ENCODE results near the gene WDR45B.

Gene WDR45B

GRCh38 chr17:82690786-82691489, 42.7 kb upstream of the WDR45B start:
- H3K9ac ChIP-seq, result no peak overlapping the region

DNA sequence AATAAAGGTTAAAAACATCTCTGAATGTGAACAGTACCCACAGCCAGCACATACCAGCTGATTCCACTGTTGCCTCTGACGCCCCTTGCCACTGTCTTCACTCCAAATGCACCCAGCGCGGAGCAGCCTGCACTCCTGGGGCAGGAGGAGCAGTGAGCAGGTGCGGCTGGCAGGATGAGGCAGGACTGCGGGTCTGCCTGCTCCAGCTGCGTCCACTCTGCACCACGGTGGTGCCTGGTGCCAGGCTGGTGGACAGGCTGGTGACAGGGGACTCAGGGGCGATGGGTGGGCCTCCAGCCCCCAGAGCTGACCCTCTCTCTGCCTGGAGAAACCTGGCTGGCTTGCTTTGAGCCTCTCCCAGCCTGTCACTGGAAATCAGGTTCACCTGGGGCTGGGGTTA, 40.8 kb upstream of the WDR45B start:
- no peaks in the 10 kb centered on the region for H4K20me1 ChIP-seq (ENCODE audit: insufficient read depth)
- no peaks in the 10 kb centered on the region for H3K27me3 ChIP-seq (ENCODE audit: insufficient read depth, low read depth)
- TF ChIP-seq, protein P1, sequence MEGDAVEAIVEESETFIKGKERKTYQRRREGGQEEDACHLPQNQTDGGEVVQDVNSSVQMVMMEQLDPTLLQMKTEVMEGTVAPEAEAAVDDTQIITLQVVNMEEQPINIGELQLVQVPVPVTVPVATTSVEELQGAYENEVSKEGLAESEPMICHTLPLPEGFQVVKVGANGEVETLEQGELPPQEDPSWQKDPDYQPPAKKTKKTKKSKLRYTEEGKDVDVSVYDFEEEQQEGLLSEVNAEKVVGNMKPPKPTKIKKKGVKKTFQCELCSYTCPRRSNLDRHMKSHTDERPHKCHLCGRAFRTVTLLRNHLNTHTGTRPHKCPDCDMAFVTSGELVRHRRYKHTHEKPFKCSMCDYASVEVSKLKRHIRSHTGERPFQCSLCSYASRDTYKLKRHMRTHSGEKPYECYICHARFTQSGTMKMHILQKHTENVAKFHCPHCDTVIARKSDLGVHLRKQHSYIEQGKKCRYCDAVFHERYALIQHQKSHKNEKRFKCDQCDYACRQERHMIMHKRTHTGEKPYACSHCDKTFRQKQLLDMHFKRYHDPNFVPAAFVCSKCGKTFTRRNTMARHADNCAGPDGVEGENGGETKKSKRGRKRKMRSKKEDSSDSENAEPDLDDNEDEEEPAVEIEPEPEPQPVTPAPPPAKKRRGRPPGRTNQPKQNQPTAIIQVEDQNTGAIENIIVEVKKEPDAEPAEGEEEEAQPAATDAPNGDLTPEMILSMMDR (conservative IDR thresholded peaks at IDR 0.05; ENCODE audit: low read depth, low read length), result no peak
- H3K9ac ChIP-seq, result no peak overlapping the region
- H3K4me3 ChIP-seq (IDR thresholded peaks at IDR 0.05; ENCODE audit: insufficient read depth, low read depth, low read length), result no peak overlapping the region
- no peaks in the 10 kb centered on the region for H3K79me2 ChIP-seq (ENCODE audit: insufficient read depth, low read depth)
- H3K4me1 ChIP-seq (ENCODE audit: low read depth, poor library complexity, severe bottlenecking), result no peaks in the 10 kb centered on the region
- H3K4me2 ChIP-seq, result no peak overlapping the region
- no peak overlapping the region for H2AFZ ChIP-seq (ENCODE audit: low read depth)
- H3K27ac ChIP-seq, result no peak overlapping the region
- H3K36me3 ChIP-seq (ENCODE audit: insufficient read depth), result no peaks in the 10 kb centered on the region

More at GRCh38 chr17:82690786-82691489, 42.7 kb upstream of the WDR45B start:
- TF ChIP-seq, protein P1 (conservative IDR thresholded peaks at IDR 0.05; ENCODE audit: low read depth, low read length), result no peak
- no peaks in the 10 kb centered on the region for H3K4me1 ChIP-seq (ENCODE audit: low read depth, poor library complexity, severe bottlenecking)
- H3K27ac ChIP-seq, result no peak overlapping the region
- no peaks in the 10 kb centered on the region for H3K79me2 ChIP-seq (ENCODE audit: insufficient read depth, low read depth)
- H3K27me3 ChIP-seq (ENCODE audit: insufficient read depth, low read depth), result no peaks in the 10 kb centered on the region
- H2AFZ ChIP-seq (ENCODE audit: low read depth), result no peak overlapping the region
- H3K36me3 ChIP-seq (ENCODE audit: insufficient read depth), result no peaks in the 10 kb centered on the region
- no peaks in the 10 kb centered on the region for H4K20me1 ChIP-seq (ENCODE audit: insufficient read depth)
- H3K4me2 ChIP-seq, result no peak overlapping the region
- no peak overlapping the region for H3K4me3 ChIP-seq (IDR thresholded peaks at IDR 0.05; ENCODE audit: insufficient read depth, low read depth, low read length)

DNA sequence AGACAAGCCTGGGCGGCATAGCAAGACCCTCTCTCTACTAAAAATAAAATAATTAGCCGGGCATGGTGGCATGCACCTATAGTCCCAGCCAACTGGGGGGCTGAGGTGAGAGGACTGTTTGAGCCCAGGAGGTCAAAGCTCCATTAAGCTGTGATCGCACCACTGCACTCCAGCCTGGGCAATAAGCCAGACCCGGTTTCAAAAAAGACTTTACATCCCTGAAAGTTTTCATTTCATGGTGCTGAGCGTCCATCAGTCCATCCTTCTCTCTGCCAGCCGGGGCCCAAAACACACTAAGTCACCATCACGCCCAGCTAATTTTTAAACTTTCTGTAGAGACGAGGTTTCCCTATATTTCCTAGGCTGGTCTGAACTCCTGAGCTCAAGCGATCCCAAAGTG, 39.6 kb upstream of the WDR45B start:
- no peak overlapping the region for H3K4me2 ChIP-seq
- no peak overlapping the region for H3K9ac ChIP-seq
- H3K79me2 ChIP-seq (ENCODE audit: insufficient read depth, low read depth), result no peaks in the 10 kb centered on the region
- H2AFZ ChIP-seq (ENCODE audit: low read depth), result no peak overlapping the region
- no peak overlapping the region for H3K27ac ChIP-seq
- no peaks in the 10 kb centered on the region for H3K27me3 ChIP-seq (ENCODE audit: insufficient read depth, low read depth)
- H3K4me1 ChIP-seq (ENCODE audit: low read depth, poor library complexity, severe bottlenecking), result no peaks in the 10 kb centered on the region
- H4K20me1 ChIP-seq (ENCODE audit: insufficient read depth), result no peaks in the 10 kb centered on the region
- TF ChIP-seq, protein P1 (conservative IDR thresholded peaks at IDR 0.05; ENCODE audit: low read depth, low read length), result no peak
- H3K36me3 ChIP-seq (ENCODE audit: insufficient read depth), result no peaks in the 10 kb centered on the region
- no peak overlapping the region for H3K4me3 ChIP-seq (IDR thresholded peaks at IDR 0.05; ENCODE audit: insufficient read depth, low read depth, low read length)

DNA sequence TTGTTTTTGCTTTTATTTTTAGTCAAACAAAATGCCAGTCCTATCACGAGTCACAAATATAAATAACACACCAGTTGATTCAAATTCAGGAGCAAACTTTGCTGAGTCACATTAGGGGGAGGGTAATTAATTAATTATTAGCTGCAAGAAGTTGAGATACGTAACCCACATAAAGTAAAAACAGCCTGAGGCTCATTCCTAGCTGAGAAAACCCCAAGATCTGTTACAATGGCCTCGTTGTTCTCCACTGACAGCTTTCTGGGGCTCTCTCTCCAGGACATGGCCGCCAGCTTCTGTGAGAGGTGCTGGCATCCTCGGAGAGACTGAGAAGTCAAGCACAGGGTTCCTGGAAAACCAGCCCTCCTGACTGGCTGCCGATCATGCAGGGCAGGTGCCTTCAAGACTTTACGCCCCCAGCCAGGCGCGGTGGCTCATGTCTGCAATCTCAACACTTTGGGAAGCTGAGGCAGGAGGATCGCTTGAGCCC, 39.2 kb upstream of the WDR45B start:
- no peaks in the 10 kb centered on the region for H3K36me3 ChIP-seq (ENCODE audit: insufficient read depth)
- no peak overlapping the region for H3K4me2 ChIP-seq
- H4K20me1 ChIP-seq (ENCODE audit: insufficient read depth), result no peaks in the 10 kb centered on the region
- H3K4me1 ChIP-seq (ENCODE audit: low read depth, poor library complexity, severe bottlenecking), result no peaks in the 10 kb centered on the region
- no peak overlapping the region for H2AFZ ChIP-seq (ENCODE audit: low read depth)
- TF ChIP-seq, protein P1 (conservative IDR thresholded peaks at IDR 0.05; ENCODE audit: low read depth, low read length), result no peak
- H3K79me2 ChIP-seq (ENCODE audit: insufficient read depth, low read depth), result no peaks in the 10 kb centered on the region
- H3K27me3 ChIP-seq (ENCODE audit: insufficient read depth, low read depth), result no peaks in the 10 kb centered on the region
- H3K9ac ChIP-seq, result no peak overlapping the region
- H3K27ac ChIP-seq, result no peak overlapping the region
- H3K4me3 ChIP-seq (IDR thresholded peaks at IDR 0.05; ENCODE audit: insufficient read depth, low read depth, low read length), result no peak overlapping the region
